ENCODE measurements around the gene NAALADL2. TPM values are rescaled to one million over a fixed set of nuclear protein-coding genes. Genes with fewer than 3 reads are reported as not detected.
A peak's percentile ranks its signal among the peaks of the same experiment; 100 is the strongest.

The NAALADL2 gene
- total and polyA plus RNA-seq, 2 of the 13 experiments (the other 11 are each of a cell fraction or from before 2014, with no cell fraction given), result 0.08 TPM; not detected in 1

- no peak for TF ChIP-seq SALL2 (CRISPR knock-in tag; IDR thresholded peaks at IDR 0.05)
- TF ChIP-seq, protein P1, sequence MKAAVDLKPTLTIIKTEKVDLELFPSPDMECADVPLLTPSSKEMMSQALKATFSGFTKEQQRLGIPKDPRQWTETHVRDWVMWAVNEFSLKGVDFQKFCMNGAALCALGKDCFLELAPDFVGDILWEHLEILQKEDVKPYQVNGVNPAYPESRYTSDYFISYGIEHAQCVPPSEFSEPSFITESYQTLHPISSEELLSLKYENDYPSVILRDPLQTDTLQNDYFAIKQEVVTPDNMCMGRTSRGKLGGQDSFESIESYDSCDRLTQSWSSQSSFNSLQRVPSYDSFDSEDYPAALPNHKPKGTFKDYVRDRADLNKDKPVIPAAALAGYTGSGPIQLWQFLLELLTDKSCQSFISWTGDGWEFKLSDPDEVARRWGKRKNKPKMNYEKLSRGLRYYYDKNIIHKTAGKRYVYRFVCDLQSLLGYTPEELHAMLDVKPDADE (CRISPR knock-in tag; IDR thresholded peaks at IDR 0.05), result no peak
- TF ChIP-seq, protein P2, sequence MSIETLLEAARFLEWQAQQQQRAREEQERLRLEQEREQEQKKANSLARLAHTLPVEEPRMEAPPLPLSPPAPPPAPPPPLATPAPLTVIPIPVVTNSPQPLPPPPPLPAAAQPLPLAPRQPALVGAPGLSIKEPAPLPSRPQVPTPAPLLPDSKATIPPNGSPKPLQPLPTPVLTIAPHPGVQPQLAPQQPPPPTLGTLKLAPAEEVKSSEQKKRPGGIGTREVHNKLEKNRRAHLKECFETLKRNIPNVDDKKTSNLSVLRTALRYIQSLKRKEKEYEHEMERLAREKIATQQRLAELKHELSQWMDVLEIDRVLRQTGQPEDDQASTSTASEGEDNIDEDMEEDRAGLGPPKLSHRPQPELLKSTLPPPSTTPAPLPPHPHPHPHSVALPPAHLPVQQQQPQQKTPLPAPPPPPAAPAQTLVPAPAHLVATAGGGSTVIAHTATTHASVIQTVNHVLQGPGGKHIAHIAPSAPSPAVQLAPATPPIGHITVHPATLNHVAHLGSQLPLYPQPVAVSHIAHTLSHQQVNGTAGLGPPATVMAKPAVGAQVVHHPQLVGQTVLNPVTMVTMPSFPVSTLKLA (IDR thresholded peaks at IDR 0.05), result peak; percentile 88
- WGBS (ENCODE audit: low lambda C conversion rate), result 0% methylated on average over 3 of the region's 3 CpGs
- Histone ChIP-seq H2AFZ (ENCODE audit: low read length) (no peak overlapping the region), H3K36me3 (replicated peaks in 1 of 2; ENCODE audit: control insufficient read depth in 1 of 2, insufficient read depth in 2 of 2, low read length in 2 of 2) (no peaks in the 10 kb centered on the region), H3K27me3 (ENCODE audit: control insufficient read depth in 1 of 2, insufficient read depth in 2 of 2, low read length in 2 of 2) (no peaks in the 10 kb centered on the region), H3K4me1 (ENCODE audit: insufficient read depth, low read length) (no peaks in the 10 kb centered on the region), H3K9ac (ENCODE audit: insufficient read depth, low read depth, low read length) (no peak overlapping the region), H3K4me3 (replicated peaks in 1 of 3; ENCODE audit: insufficient read depth in 1 of 3, low read depth in 2 of 3, low read length in 3 of 3) (no peak overlapping the region), H3K27ac (ENCODE audit: extremely low read length, insufficient read depth, low read length) (no peak overlapping the region), H3K79me2 (ENCODE audit: insufficient read depth, low read length) (no peaks in the 10 kb centered on the region), H3K9me3 (ENCODE audit: low read length) (peaks cover 17% of the 10 kb centered on the region), H4K20me1 (ENCODE audit: insufficient read depth, low read length) (no peaks in the 10 kb centered on the region), H3K4me2 (ENCODE audit: low read depth, low read length) (no peak overlapping the region)
- ChIA-PET CTCF (ENCODE audit: low intra/inter-chr PET ratio, low total read pairs) (no interaction called here), POLR2A (no interaction called here)
- DNase-seq (ENCODE audit: low spot score) (no peak), FAIRE-seq (no peak), ATAC-seq (no peak)
- intact Hi-C loops (cut with micrococcal nuclease; ENCODE audit: unreplicated experiment) (no loop called here), in situ Hi-C loops (cut with HindIII; ENCODE audit: extremely low pct_ligation_motif_present, low pct_unique_long_range_greater_than_20kb) (no loop called here)
- BruUV-seq (replicated peaks), result no TSS peak
Measured at GRCh38 chr3:175511219-175511785, 652.2 kb downstream of the NAALADL2 start.

DNA sequence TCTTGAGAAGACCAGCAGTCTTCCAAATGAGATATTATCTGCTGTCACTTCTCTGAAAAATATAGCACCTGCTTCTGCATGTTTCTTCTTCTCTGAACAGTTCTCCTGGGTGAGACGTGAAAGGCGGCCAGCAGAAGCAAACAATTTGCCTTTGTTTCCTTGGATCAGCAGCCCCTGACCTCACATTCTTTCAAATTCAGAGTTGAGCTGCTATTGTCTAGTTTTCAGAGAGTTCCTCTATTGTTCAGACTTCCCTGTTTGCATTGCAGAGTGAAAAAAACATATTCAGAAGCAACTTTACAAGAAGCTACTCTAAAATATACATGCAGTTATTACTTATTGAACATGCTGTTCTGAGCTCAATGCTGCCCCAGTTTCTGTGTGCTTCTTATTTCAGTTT lies 653.6 kb downstream of the NAALADL2 start:
- no TSS peak for BruUV-seq (replicated peaks)
- H3K36me3 ChIP-seq (replicated peaks in 1 of 2; ENCODE audit: control insufficient read depth in 1 of 2, insufficient read depth in 2 of 2, low read length in 2 of 2), result no peaks in the 10 kb centered on the region
- TF ChIP-seq HMG20B (CRISPR knock-in tag; conservative IDR thresholded peaks at IDR 0.05), result no peak
- TF ChIP-seq ZFP62 (CRISPR knock-in tag; IDR thresholded peaks at IDR 0.05), result no peak
- no peak for TF ChIP-seq GLMP (CRISPR knock-in tag; IDR thresholded peaks at IDR 0.05; ENCODE audit: borderline replicate concordance)
- no peak overlapping the region for H3K4me2 ChIP-seq (ENCODE audit: low read depth, low read length)
- intact Hi-C loops (cut with micrococcal nuclease; ENCODE audit: unreplicated experiment), result no loop called here
- no peak overlapping the region for H3K4me3 ChIP-seq (replicated peaks in 1 of 3; ENCODE audit: insufficient read depth in 1 of 3, low read depth in 2 of 3, low read length in 3 of 3)
- WGBS (ENCODE audit: low lambda C conversion rate), result 0% methylated on average over 2 of the region's 2 CpGs
- ChIA-PET POLR2A (no interaction called here), CTCF (ENCODE audit: low intra/inter-chr PET ratio, low total read pairs) (no interaction called here)
- H3K4me1 ChIP-seq (ENCODE audit: insufficient read depth, low read length), result no peaks in the 10 kb centered on the region
- H4K20me1 ChIP-seq (ENCODE audit: insufficient read depth, low read length), result no peaks in the 10 kb centered on the region
- H2AFZ ChIP-seq (ENCODE audit: low read length), result no peak overlapping the region
- H3K27ac ChIP-seq (ENCODE audit: extremely low read length, insufficient read depth, low read length), result no peak overlapping the region
- FAIRE-seq, result no peak
- no peak for ATAC-seq
- no peaks in the 10 kb centered on the region for H3K27me3 ChIP-seq (ENCODE audit: control insufficient read depth in 1 of 2, insufficient read depth in 2 of 2, low read length in 2 of 2)
- in situ Hi-C loops (cut with HindIII; ENCODE audit: extremely low pct_ligation_motif_present, low pct_unique_long_range_greater_than_20kb), result no loop called here
- H3K9ac ChIP-seq (ENCODE audit: insufficient read depth, low read depth, low read length), result no peak overlapping the region
- DNase-seq (ENCODE audit: low spot score), result no peak
- peaks cover 19% of the 10 kb centered on the region for H3K9me3 ChIP-seq (ENCODE audit: low read length)
- no peaks in the 10 kb centered on the region for H3K79me2 ChIP-seq (ENCODE audit: insufficient read depth, low read length)
